GM12878 (cell line): Measurements from ENCODE around the gene RALB. TPM values are rescaled to one million over a fixed set of nuclear protein-coding genes. Genes with fewer than 3 reads are reported as not detected.
"Not testable (repeated sequence)": the region's sequence is repeated elsewhere in the genome, so short reads cannot be mapped to it uniquely, and the experiment has no call there.

Experiments used
- ATAC-seq: fragments of 200-7000 bp; cut with Tn5 transposase; 3 replicates; pipeline ENCODE4 v1.9.1; 2020; ENCODE audit warnings: mild to moderate bottlenecking, moderate library complexity
- BruUV-seq: library from RNA; stranded (reverse); fragments of 400-500 nt; replicated peaks from 2 replicates; lab custom pipeline; 2021; lab: Mats Ljungman, UMichigan
- CTCF ChIA-PET: fragments of 300-600 bp; sonication (Branson Sonifier 250); formaldehyde crosslinking; extraction: SDS; loops from one replicate; lab custom pipeline; 2021; ENCODE audit warnings: inconsistent platforms; lab: Yijun Ruan, JAX
- POLR2A ChIA-PET: fragments of 350-600 bp; formaldehyde crosslinking; extraction: SDS; loops from one replicate; lab custom pipeline; 2021; ENCODE audit warnings: inconsistent platforms; lab: Charles Lee
- RAD21 ChIA-PET: fragments of 300-600 bp; sonication (Branson Sonifier 250); formaldehyde crosslinking; loops from one replicate; lab custom pipeline; 2023; ENCODE audit warnings: antibody characterized with exemption; ENCODE audit not compliant: unreplicated experiment; lab: Charles Lee
- SMC1A ChIA-PET: fragments of 300-600 bp; sonication (Branson Sonifier 250); formaldehyde crosslinking; loops from one replicate; lab custom pipeline; 2023; ENCODE audit not compliant: unreplicated experiment, uncharacterized antibody; lab: Charles Lee
- DNase-seq: peaks from one replicate; pipeline ENCODE4 v3.0.0-alpha.2; 2011; ENCODE audit warnings: low read depth, low spot score
- FAIRE-seq: peaks from 3 replicates; lab custom pipeline; 2011; peaks lifted over from hg19 to GRCh38; lab: Jason Lieb, UNC
- H2AFZ ChIP-seq: 2 replicates; pipeline ENCODE4 v1.6.0; 2011; ENCODE audit warnings: low read depth, low read length, control low read depth; ENCODE audit not compliant: control insufficient read depth
- H3K27ac ChIP-seq: 2 replicates; pipeline ENCODE4 v1.5.1; 2011; ENCODE audit warnings: control low read depth; ENCODE audit not compliant: control insufficient read depth, insufficient read depth
- H3K27me3 ChIP-seq, 2 experiments: replicated peaks in 1 of 2; 2 replicates each; pipeline versions ENCODE4 v1.6.0 to v1.6.1; 2011; ENCODE audit warnings: low read length in 1 of 2; ENCODE audit not compliant: control insufficient read depth in 2 of 2, insufficient read depth in 2 of 2
- H3K36me3 ChIP-seq, 2 experiments: 2 replicates each; pipeline ENCODE4 v1.5.1; 2011; ENCODE audit warnings: low read length in 1 of 2; ENCODE audit not compliant: control insufficient read depth in 2 of 2, insufficient read depth in 2 of 2
- H3K4me1 ChIP-seq: 2 replicates; pipeline ENCODE4 v1.6.1; 2011; ENCODE audit warnings: mild to moderate bottlenecking, low read length, moderate library complexity, mixed read lengths; ENCODE audit not compliant: control insufficient read depth, insufficient read depth
- H3K4me2 ChIP-seq: 2 replicates; pipeline ENCODE4 v1.6.0; 2011; ENCODE audit warnings: control low read depth; ENCODE audit not compliant: control insufficient read depth, insufficient read depth
- H3K4me3 ChIP-seq: fragments of 200-600 bp; sonication (generic); 2 replicates; pipeline ENCODE4 v1.5.1; 2016
- H3K79me2 ChIP-seq: 2 replicates; pipeline ENCODE4 v1.6.0; 2011; ENCODE audit warnings: low read length; ENCODE audit not compliant: control insufficient read depth, insufficient read depth
- H3K9ac ChIP-seq: 2 replicates; pipeline ENCODE4 v1.8.0; 2011; ENCODE audit warnings: low read length, control low read depth, mixed read lengths; ENCODE audit not compliant: control insufficient read depth, insufficient read depth
- H3K9me3 ChIP-seq: replicated peaks from 3 replicates; pipeline ENCODE4 v1.5.1; 2011; ENCODE audit warnings: mild to moderate bottlenecking, low read length; ENCODE audit not compliant: control insufficient read depth, insufficient read depth
- H4K20me1 ChIP-seq: 2 replicates; pipeline ENCODE4 v1.6.0; 2011; ENCODE audit not compliant: control insufficient read depth, insufficient read depth
- HDAC6 ChIP-seq: fragments of 200-600 bp; sonication (generic); IDR thresholded peaks from one replicate; pipeline ENCODE4 v1.8.0; 2017; ENCODE audit warnings: antibody characterized with exemption; ENCODE audit not compliant: unreplicated experiment
- IRF3 ChIP-seq: fragments of 450-650 bp; IDR thresholded peaks from 2 replicates; pipeline ENCODE4 v1.6.1; 2014; ENCODE audit warnings: mild to moderate bottlenecking
- MEF2B ChIP-seq: fragments of 450-650 bp; IDR thresholded peaks from 2 replicates; pipeline ENCODE4 v1.6.1; 2018; ENCODE audit warnings: mild to moderate bottlenecking, moderate library complexity; ENCODE audit not compliant: partially characterized antibody, poor library complexity, severe bottlenecking
- NBN ChIP-seq: fragments of 450-650 bp; IDR thresholded peaks from 2 replicates; pipeline ENCODE4 v1.6.1; 2016
- POLR2A ChIP-seq: IDR thresholded peaks from 2 replicates; pipeline ENCODE4 v1.6.1; 2011; ENCODE audit warnings: low read depth, mild to moderate bottlenecking, low read length
- POU2F2 ChIP-seq: IDR thresholded peaks from 3 replicates; pipeline ENCODE4 v1.6.1; 2011; ENCODE audit warnings: low read depth, mild to moderate bottlenecking, low read length, borderline replicate concordance
- RELB ChIP-seq: fragments of 450-650 bp; IDR thresholded peaks from 2 replicates; pipeline ENCODE4 v1.6.1; 2017; ENCODE audit warnings: low read depth, mild to moderate bottlenecking, moderate library complexity
- RFX5 ChIP-seq: IDR thresholded peaks from 2 replicates; pipeline ENCODE4 v1.6.1; 2011; ENCODE audit warnings: low read depth, low read length, improper control_type of control experiment
- RUNX3 ChIP-seq: IDR thresholded peaks from 2 replicates; pipeline ENCODE4 v1.6.1; 2012; ENCODE audit warnings: low read length, inconsistent platforms
- SMARCA5 ChIP-seq: fragments of 450-650 bp; IDR thresholded peaks from 2 replicates; pipeline ENCODE4 v1.6.1; 2017; ENCODE audit warnings: mild to moderate bottlenecking
- SMC3 ChIP-seq: IDR thresholded peaks from 2 replicates; pipeline ENCODE4 v1.6.1; 2011; ENCODE audit warnings: low read length, improper control_type of control experiment, borderline replicate concordance
- SPI1 ChIP-seq: IDR thresholded peaks from 2 replicates; pipeline ENCODE4 v1.6.1; 2011; ENCODE audit warnings: low read depth, mild to moderate bottlenecking, low read length, moderate library complexity, borderline replicate concordance; ENCODE audit not compliant: insufficient read depth
- YY1 ChIP-seq: IDR thresholded peaks from 2 replicates; pipeline ENCODE4 v1.6.1; 2011; ENCODE audit warnings: low read depth, mild to moderate bottlenecking, low read length
- WGBS: methylation state at CpG from one replicate; pipeline ENCODE4 v1.1.6; 2016; ENCODE audit warnings: low lambda C conversion rate; ENCODE audit not compliant: insufficient replicate concordance, insufficient coverage; ENCODE audit errors: missing lambda C conversion rate; 5-methylcytosine and 5-hydroxymethylcytosine counted together
- in situ Hi-C: fragments of 300-500 bp; cut with MboI; formaldehyde crosslinking; loops from 9 replicates; pipeline ENCODE4 v1.14.3; 2018; ENCODE audit warnings: mixed read lengths
- intact Hi-C: fragments of 100-400 bp; cut with micrococcal nuclease; formaldehyde crosslinking; loops from one replicate; pipeline ENCODE4 v1.14.2; 2022; ENCODE audit not compliant: unreplicated experiment
- polyA plus RNA-seq, 11 experiments: library from polyadenylated mRNA; depleted of rRNA in 4 of 11; unstranded in 6 of 11; stranded (reverse) in 5 of 11; fragments of >200 nt; fragmentation: Nextera tagmentation in 4 of 11; fragmentation: Illumina TruSeq in 1 of 11; extraction: Ambion mirVana in 4 of 11; extraction: Trizol in 1 of 11; gene quantifications; 1 replicate in 1 of 11; 2 replicates in 10 of 11; pipeline versions ENCODE4 v1.2.1 to v1.2.3, GENCODE V29; 2011 to 2016; ENCODE audit warnings: inconsistent platforms in 2 of 11, missing spikeins in 2 of 11, low read depth in 1 of 11
- total RNA-seq, 4 experiments: library from RNA; depleted of rRNA in 3 of 4; stranded (reverse); fragments of >200 nt in 3 of 4; fragmentation: Illumina TruSeq in 1 of 4; extraction: Trizol in 1 of 4; gene quantifications; 2 replicates each; pipeline versions ENCODE4 v1.2.1 to v1.2.3, GENCODE V29; 2013 to 2021

The RALB gene
- total and polyA plus RNA-seq, 10 of the 15 experiments (the other 5 are each of a cell fraction or from before 2014, with no cell fraction given), result 8.3 to 54.0 (median 24.2) TPM

- TF ChIP-seq POU2F2 (no peak), RFX5 (no peak), SMC3 (no peak), RUNX3 (no peak), POLR2A (no peak), IRF3 (no peak), SPI1 (no peak; the same call in 1 of the 2 replicates), RELB (no peak), NBN (no peak), HDAC6 (no peak)
Observed at GRCh38 chr2:120257522-120257921, 4.9 kb downstream of the RALB start (continued).

- Histone ChIP-seq H3K9me3 (peaks cover 6% of the 10 kb centered on the region; the same call in 2 of the 3 replicates), H3K27ac (no peak overlapping the region), H3K4me1 (peaks cover 17% of the 10 kb centered on the region), H3K4me3 (no peak overlapping the region), H3K9ac (no peak overlapping the region), H3K4me2 (no peak overlapping the region), H3K79me2 (peaks cover 54% of the 10 kb centered on the region), H3K36me3 (no peaks in the 10 kb centered on the region), H2AFZ (no peak overlapping the region), H4K20me1 (no peaks in the 10 kb centered on the region), H3K27me3 (no peaks in the 10 kb centered on the region)
- intact Hi-C loops, result no loop called here
- TF ChIP-seq MEF2B (no peak), YY1 (no peak), SMARCA5 (no peak)
- no peak for ATAC-seq
- ChIA-PET POLR2A (no interaction called here), RAD21 (interaction anchor here (1.5 kb wide), 3 partner anchors 26 to 55 kb away, joined by 3 to 7 read pairs (median 5); no protein-coding TSS in a partner anchor), SMC1A (interaction anchor here (0.9 to 1.7 kb wide), 7 partner anchors 10 to 148 kb away, joined by 3 to 7 read pairs (median 3); partner anchors contain the start of gene TMEM185B), CTCF (interaction anchor here (1.2 to 1.9 kb wide), 2 partner anchors 34 to 55 kb away, joined by 5 to 11 read pairs; no protein-coding TSS in a partner anchor)
- BruUV-seq, result no TSS peak
- no peak for FAIRE-seq
- WGBS, result 93% methylated on average over 9 of the region's 9 CpGs
- in situ Hi-C loops, result no loop called here
- no peak for DNase-seq
Observed at GRCh38 chr2:120258196-120258595, 5.5 kb downstream of the RALB start.

- not testable (repeated sequence) for FAIRE-seq
Observed at GRCh38 chr2:120259939-120260338, 7.3 kb downstream of the RALB start.

More at GRCh38 chr2:120259939-120260338, 7.3 kb downstream of the RALB start:
- WGBS, result 93% methylated on average over 9 of the region's 15 CpGs
- in situ Hi-C loops, H3K36me3 ChIP-seq, H3K27ac ChIP-seq, H3K27me3 ChIP-seq, CTCF ChIA-PET, H3K4me3 ChIP-seq, POLR2A ChIA-PET, H2AFZ ChIP-seq, H3K4me2 ChIP-seq, intact Hi-C loops, H4K20me1 ChIP-seq, ATAC-seq, SMC1A ChIA-PET, H3K9me3 ChIP-seq, BruUV-seq, H3K9ac ChIP-seq, DNase-seq, RAD21 ChIA-PET: not testable (repeated sequence)
- peaks cover 17% of the 10 kb centered on the region for H3K4me1 ChIP-seq
- peaks cover 41% of the 10 kb centered on the region for H3K79me2 ChIP-seq
